Upper lobe of left lung (tissue), 4 donors: ENCODE measurements around the gene FANCG.

ENCODE experiments used
- CTCF ChIP-seq, 6 experiments: fragments of 450-650 bp in 4 of 6; fragments of 200-600 bp in 2 of 6; sonication (generic) in 2 of 6; IDR thresholded peaks; one replicate each; pipeline ENCODE4 v1.5.1; 2016 to 2019; ENCODE audit warnings: antibody characterized with exemption in 6 of 6
- EP300 ChIP-seq, 4 donors: sonication (generic); formaldehyde crosslinking; IDR thresholded peaks; one replicate each; pipeline ENCODE4 v1.5.1; 2017; ENCODE audit warnings: antibody characterized with exemption in 4 of 4, control low read depth in 2 of 4
- POLR2A ChIP-seq, 4 donors: fragments of 450-650 bp; IDR thresholded peaks; one replicate each; pipeline ENCODE4 v1.5.1; 2016 to 2017; ENCODE audit warnings: antibody characterized with exemption in 4 of 4, mild to moderate bottlenecking in 2 of 4

- TF ChIP-seq CTCF (IDR thresholded peaks at IDR 0.05) = no peak
- TF ChIP-seq POLR2A (IDR thresholded peaks at IDR 0.05) = no peak
- no peak for TF ChIP-seq EP300 (IDR thresholded peaks at IDR 0.05)
Observed at GRCh38 chr9:35069020-35069419, 10.7 kb downstream of the FANCG start.
